Forelimb muscle (tissue), 1 donor: Measurements from ENCODE around the gene LRRN2. TPM values are rescaled to one million over a fixed set of nuclear protein-coding genes. Genes with fewer than 3 reads are reported as not detected.
"Not testable (repeated sequence)": the region's sequence is repeated elsewhere in the genome, so short reads cannot be mapped to it uniquely, and the experiment has no call there.

Experiments
- DNase-seq: peaks from one replicate; pipeline ENCODE4 v3.0.0-alpha.2; 2013; ENCODE audit warnings: low read depth
- polyA plus RNA-seq: library from polyadenylated mRNA; unstranded; fragments of 120-200 nt; gene quantifications from one replicate; pipeline ENCODE4 v1.2.1, GENCODE V29; 2013; ENCODE audit not compliant: insufficient read length

The LRRN2 gene
- polyA plus RNA-seq, 1 donor = 6.8 TPM

- no peak for DNase-seq
These were observed 110.0 kb downstream of the LRRN2 start for GRCh38 chr1:204575221-204576190.

GRCh38 chr1:204574865-204575163 lies 110.7 kb downstream of the LRRN2 start:
- no peak for DNase-seq

- DNase-seq = no peak
These were observed 111.3 kb downstream of the LRRN2 start for GRCh38 chr1:204574016-204574864.

GRCh38 chr1:204572923-204573922 lies 112.3 kb downstream of the LRRN2 start:
- DNase-seq = no peak

- DNase-seq = no peak
These were observed 113.9 kb downstream of the LRRN2 start for GRCh38 chr1:204571631-204572030.

- DNase-seq = no peak
These were observed 114.4 kb downstream of the LRRN2 start for GRCh38 chr1:204571128-204571527.

- not testable (repeated sequence) for DNase-seq
These were observed 115.5 kb downstream of the LRRN2 start for GRCh38 chr1:204570021-204570420.

- DNase-seq = no peak
These were observed 116.1 kb downstream of the LRRN2 start for GRCh38 chr1:204569478-204569877.

- no peak for DNase-seq
These were observed 116.8 kb downstream of the LRRN2 start for GRCh38 chr1:204568576-204569315.

Other genes starting within 250 kb of the LRRN2 start
- gene PIK3C2B, start 190.9 kb downstream of the LRRN2 start, polyA plus RNA-seq = 27.6 TPM
- gene MDM4, start 169.3 kb downstream of the LRRN2 start, polyA plus RNA-seq = 33.1 TPM
- 1.1 TPM for gene NFASC, start 185.1 kb upstream of the LRRN2 start, polyA plus RNA-seq